H1 (cell line): ENCODE results near the gene APOM. TPM values are rescaled to one million over a fixed set of nuclear protein-coding genes. Genes with fewer than 3 reads are reported as not detected.

Experiments
- CTCF ChIA-PET: fragments of 300-600 bp; sonication (Branson Sonifier 250); formaldehyde crosslinking; loops from one replicate; lab custom pipeline; 2021; ENCODE audit not compliant: partially characterized antibody; lab: Charles Lee
- POLR2A ChIA-PET: fragments of 300-600 bp; sonication (Branson Sonifier 250); formaldehyde crosslinking; loops from one replicate; lab custom pipeline; 2021; ENCODE audit warnings: inconsistent platforms; ENCODE audit not compliant: partially characterized antibody; lab: Charles Lee
- DNase-seq, 2 experiments: peaks; one replicate each; pipeline versions ENCODE4 v3.0.0 to v3.0.0-alpha.2; 2010 to 2022; ENCODE audit warnings: low spot score in 2 of 2, low read depth in 1 of 2, mixed read lengths in 1 of 2
- FAIRE-seq: peaks from 2 replicates; lab custom pipeline; 2011; peaks lifted over from hg19 to GRCh38; lab: Jason Lieb, UNC
- H2AFZ ChIP-seq: 2 replicates; pipeline ENCODE4 v1.8.1; 2012; ENCODE audit warnings: low read length, inconsistent platforms
- H2AK5ac ChIP-seq: 2 replicates; pipeline ENCODE4 v1.6.1; 2013; ENCODE audit warnings: low read depth, low read length
- H2BK120ac ChIP-seq: replicated peaks from 2 replicates; pipeline ENCODE3; 2013; ENCODE audit warnings: low read depth, low read length, inconsistent platforms
- H2BK12ac ChIP-seq: 2 replicates; pipeline ENCODE4 v1.6.1; 2013; ENCODE audit warnings: low read depth, low read length
- H2BK15ac ChIP-seq: 2 replicates; pipeline ENCODE4 v1.6.1; 2013; ENCODE audit warnings: low read length
- H2BK20ac ChIP-seq: 2 replicates; pipeline ENCODE4 v1.6.1; 2013; ENCODE audit warnings: low read length
- H2BK5ac ChIP-seq: 2 replicates; pipeline ENCODE4 v1.6.1; 2013; ENCODE audit warnings: low read depth, low read length
- H3K14ac ChIP-seq: 2 replicates; pipeline ENCODE4 v1.6.1; 2013; ENCODE audit warnings: inconsistent platforms; ENCODE audit not compliant: insufficient read length
- H3K18ac ChIP-seq: 2 replicates; pipeline ENCODE4 v1.6.1; 2013; ENCODE audit warnings: low read length; ENCODE audit errors: extremely low read depth
- H3K23ac ChIP-seq: 2 replicates; pipeline ENCODE4 v1.6.1; 2013; ENCODE audit warnings: inconsistent platforms; ENCODE audit not compliant: insufficient read length
- H3K23me2 ChIP-seq: 2 replicates; pipeline ENCODE4 v1.6.1; 2013; ENCODE audit warnings: low read depth, low read length
- H3K27ac ChIP-seq: 2 replicates; pipeline ENCODE4 v1.6.1; 2011; ENCODE audit warnings: low read depth, low read length, inconsistent platforms
- H3K27me3 ChIP-seq, 4 experiments: replicated peaks in 1 of 4; 1 replicate in 1 of 4; 2 replicates in 3 of 4; pipeline versions ENCODE4 v1.6.1 to v1.8.1; 2011 to 2013; ENCODE audit warnings: low read length in 3 of 4, mild to moderate bottlenecking in 3 of 4, inconsistent platforms in 2 of 4, mixed read lengths in 2 of 4, moderate library complexity in 1 of 4; ENCODE audit not compliant: control insufficient read depth in 3 of 4, insufficient read depth in 3 of 4; ENCODE audit errors: extremely low read depth in 1 of 4
- H3K36me3 ChIP-seq, 4 experiments: 2 replicates each; pipeline versions ENCODE4 v1.6.1 to v1.8.1; 2011 to 2013; ENCODE audit warnings: mild to moderate bottlenecking in 4 of 4, low read length in 3 of 4, moderate library complexity in 2 of 4, control low read depth in 1 of 4, inconsistent platforms in 1 of 4; ENCODE audit not compliant: insufficient read depth in 4 of 4, control insufficient read depth in 2 of 4
- H3K4ac ChIP-seq: replicated peaks from 2 replicates; pipeline ENCODE3; 2013; ENCODE audit warnings: low read length, low read depth, mixed read lengths, inconsistent platforms; ENCODE audit not compliant: insufficient read length
- H3K4me1 ChIP-seq, 4 experiments: replicated peaks in 1 of 4; 1 replicate in 1 of 4; 2 replicates in 3 of 4; pipeline versions ENCODE4 v1.6.1 to v1.8.1; 2011 to 2013; ENCODE audit warnings: low read length in 3 of 4, inconsistent platforms in 2 of 4, mixed read lengths in 1 of 4; ENCODE audit not compliant: insufficient read depth in 4 of 4, control insufficient read depth in 3 of 4
- H3K4me2 ChIP-seq, 2 experiments: 2 replicates each; pipeline versions ENCODE4 v1.6.1 to v1.8.1; 2011 to 2013; ENCODE audit warnings: low read depth in 2 of 2, low read length in 2 of 2, control low read depth in 1 of 2, inconsistent platforms in 1 of 2, mild to moderate bottlenecking in 1 of 2; ENCODE audit not compliant: insufficient read depth in 1 of 2
- H3K4me3 ChIP-seq, 4 experiments: fragments of 200-600, 300-600 bp in 1 of 4; sonication (generic), shearing (Covaris generic), sonication (Bioruptor Twin) in 1 of 4; 2 replicates each; pipeline versions ENCODE4 v1.5.1 to v1.8.1; 2011 to 2016; ENCODE audit warnings: low read length in 4 of 4, low read depth in 3 of 4, control low read depth in 2 of 4, inconsistent platforms in 2 of 4, mild to moderate bottlenecking in 2 of 4, mixed read lengths in 1 of 4, moderate library complexity in 1 of 4; ENCODE audit not compliant: insufficient read depth in 2 of 4; ENCODE audit errors: extremely low read depth in 1 of 4
- H3K56ac ChIP-seq: replicated peaks from 2 replicates; pipeline ENCODE3; 2013; ENCODE audit warnings: low read depth, mild to moderate bottlenecking, mixed read lengths, low read length, inconsistent platforms; ENCODE audit not compliant: insufficient read length
- H3K79me1 ChIP-seq: 2 replicates; pipeline ENCODE4 v1.6.1; 2013; ENCODE audit warnings: low read depth, low read length, control low read depth
- H3K79me2 ChIP-seq, 2 experiments: 2 replicates each; pipeline versions ENCODE4 v1.6.1 to v1.8.1; 2012 to 2013; ENCODE audit warnings: low read length in 2 of 2, mild to moderate bottlenecking in 2 of 2, inconsistent platforms in 1 of 2; ENCODE audit not compliant: insufficient read depth in 2 of 2, control insufficient read depth in 1 of 2
- H3K9ac ChIP-seq, 4 experiments: replicated peaks in 1 of 4; 1 replicate in 1 of 4; 2 replicates in 3 of 4; pipeline versions ENCODE4 v1.6.1 to v1.8.1; 2011 to 2013; ENCODE audit warnings: low read depth in 3 of 4, low read length in 3 of 4, control low read depth in 2 of 4, mild to moderate bottlenecking in 2 of 4, moderate library complexity in 2 of 4, inconsistent platforms in 1 of 4; ENCODE audit errors: extremely low read depth in 1 of 4
- H3K9me3 ChIP-seq, 2 experiments: 2 replicates each; pipeline versions ENCODE4 v1.6.1 to v1.8.1; 2012 to 2013; ENCODE audit warnings: mild to moderate bottlenecking in 2 of 2, moderate library complexity in 2 of 2, control low read depth in 1 of 2, inconsistent platforms in 1 of 2, low read depth in 1 of 2, low read length in 1 of 2, mixed read lengths in 1 of 2; ENCODE audit not compliant: insufficient read depth in 2 of 2
- H4K20me1 ChIP-seq, 2 experiments: replicated peaks in 1 of 2; 2 replicates each; pipeline versions ENCODE3 to v1.8.1; 2011 to 2013; ENCODE audit warnings: inconsistent platforms in 2 of 2, low read length in 2 of 2, mild to moderate bottlenecking in 1 of 2; ENCODE audit not compliant: insufficient read depth in 2 of 2, control insufficient read depth in 1 of 2
- H4K5ac ChIP-seq: 2 replicates; pipeline ENCODE4 v1.6.1; 2013; ENCODE audit warnings: low read length, low read depth, mixed read lengths, inconsistent platforms; ENCODE audit not compliant: insufficient read length
- H4K8ac ChIP-seq: 2 replicates; pipeline ENCODE4 v1.8.0; 2013; ENCODE audit warnings: mild to moderate bottlenecking, moderate library complexity, low read length, inconsistent platforms; ENCODE audit not compliant: insufficient read depth; ENCODE audit errors: extremely low read depth
- H4K91ac ChIP-seq: replicated peaks from 2 replicates; pipeline ENCODE3; 2013; ENCODE audit warnings: low read length, mixed read lengths, inconsistent platforms; ENCODE audit not compliant: insufficient read length
- EP300 ChIP-seq, 2 experiments: IDR thresholded peaks; 1 replicate in 1 of 2; 2 replicates in 1 of 2; pipeline ENCODE4 v1.6.1; 2011 to 2012; ENCODE audit warnings: low read depth in 2 of 2, low read length in 2 of 2, mild to moderate bottlenecking in 2 of 2, borderline replicate concordance in 1 of 2, inconsistent platforms in 1 of 2, moderate library complexity in 1 of 2
- HDAC6 ChIP-seq: IDR thresholded peaks from one replicate; pipeline ENCODE4 v1.7.1; 2012; ENCODE audit warnings: low read depth, mild to moderate bottlenecking, inconsistent platforms, low read length, moderate library complexity
- NRF1 ChIP-seq: IDR thresholded peaks from 2 replicates; pipeline ENCODE4 v1.6.1; 2011; ENCODE audit warnings: mild to moderate bottlenecking, low read depth, low read length, improper control_type of control experiment
- SAP30 ChIP-seq: fragments of 300-600 bp; sonication (generic); IDR thresholded peaks from 2 replicates; pipeline ENCODE4 v1.7.1; 2012; ENCODE audit warnings: low read length, moderate library complexity, mild to moderate bottlenecking, inconsistent platforms; ENCODE audit not compliant: insufficient read depth, insufficient replicate concordance
- SIN3A ChIP-seq, 2 experiments: IDR thresholded peaks in 1 of 2; conservative IDR thresholded peaks in 1 of 2; 2 replicates each; pipeline ENCODE4 v1.6.1; 2011 to 2012; ENCODE audit warnings: low read length in 2 of 2, improper control_type of control experiment in 1 of 2, low read depth in 1 of 2, mild to moderate bottlenecking in 1 of 2
- SP4 ChIP-seq: IDR thresholded peaks from 2 replicates; pipeline ENCODE4 v1.6.1; 2012; ENCODE audit warnings: low read length, inconsistent platforms
- WGBS, 2 experiments: shearing (Covaris generic) in 1 of 2; methylation state at CpG; one replicate each; pipeline versions ENCODE4 v1.1.6 to v1.1.7; 2013 to 2015; ENCODE audit warnings: low lambda C conversion rate in 2 of 2, mixed read lengths in 2 of 2, inconsistent platforms in 1 of 2, low coverage in 1 of 2, missing lambda C conversion rate in 1 of 2; ENCODE audit not compliant: insufficient replicate concordance in 2 of 2, insufficient coverage in 1 of 2, insufficient read length in 1 of 2; ENCODE audit errors: extremely low coverage in 1 of 2, missing lambda C conversion rate in 1 of 2; 5-methylcytosine and 5-hydroxymethylcytosine counted together
- polyA plus RNA-seq, 7 experiments: library from polyadenylated mRNA; depleted of rRNA in 3 of 7; stranded (reverse) in 5 of 7; unstranded in 2 of 7; fragments of >200 nt in 5 of 7; fragments of 200-250 nt in 2 of 7; gene quantifications; 1 replicate in 5 of 7; 2 replicates in 1 of 7; 4 replicates in 1 of 7; pipeline versions ENCODE4 v1.2.1 to v1.2.3, GENCODE V29; 2011 to 2013; ENCODE audit warnings: missing spikeins in 2 of 7, mixed read lengths in 2 of 7
- total RNA-seq: library from RNA; stranded (reverse); fragmentation: NEBNext Ultra II Directional; extraction: Animal tissue kit (Norgen Biotek cat#: 25700); gene quantifications from 2 replicates; pipeline ENCODE4 v1.2.1, GENCODE V29; 2021

Gene APOM
- total and polyA plus RNA-seq, 2 of the 8 experiments (the other 6 are each of a cell fraction or from before 2014, with no cell fraction given): 3.4 to 12.0 TPM

DNA sequence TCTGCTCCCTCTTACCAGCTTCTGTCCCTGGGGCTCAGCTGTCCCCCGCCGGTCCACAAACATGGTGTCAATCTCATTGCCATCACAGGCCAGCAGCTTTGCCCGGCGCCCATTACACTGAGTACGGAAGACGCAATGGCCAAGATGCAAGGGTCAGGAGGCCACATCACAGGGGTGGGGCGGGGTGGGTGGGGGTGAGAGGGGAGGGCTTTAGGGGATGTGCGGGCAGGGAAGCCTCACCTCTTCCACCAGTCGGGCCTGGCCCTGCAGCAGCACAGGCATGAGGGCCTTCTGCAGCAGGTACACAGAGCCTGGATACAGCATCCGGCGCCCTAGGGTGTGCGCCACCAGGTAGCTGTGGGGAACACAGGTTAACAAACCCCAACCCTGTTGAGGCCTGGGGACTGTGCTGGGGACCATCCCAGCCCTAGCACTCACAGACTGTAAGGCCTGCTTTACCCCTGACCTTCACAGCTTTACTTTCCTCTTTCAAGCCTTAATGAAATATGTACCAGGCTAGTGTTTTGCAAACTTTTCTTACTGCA, 35.9 kb downstream of the APOM start:
- no peaks in the 10 kb centered on the region for H4K20me1 ChIP-seq
- H3K56ac ChIP-seq: no peak overlapping the region
- no peak for FAIRE-seq
- H4K91ac ChIP-seq: no peak overlapping the region
- H2BK20ac ChIP-seq: no peak overlapping the region
- H2BK15ac ChIP-seq: no peak overlapping the region
- no peak overlapping the region for H3K18ac ChIP-seq
- no peak overlapping the region for H2BK5ac ChIP-seq
- H3K79me2 ChIP-seq: no peaks in the 10 kb centered on the region
- H3K14ac ChIP-seq: no peak overlapping the region
- no peaks in the 10 kb centered on the region for H3K9me3 ChIP-seq
- ChIA-PET CTCF (interaction anchor here (0.6 to 5.8 kb wide), 13 partner anchors 10 to 99 kb away, joined by 3 to 26 read pairs (median 5); partner anchors contain the start of genes BAG6, CSNK2B, DDAH2 and GPANK1), POLR2A (interaction anchor here (0.7 to 6.6 kb wide), 10 partner anchors 8 to 205 kb away, joined by 3 to 33 read pairs (median 4); partner anchors contain the start of genes BAG6, EHMT2, LSM2 and LY6G6D)
- H3K79me1 ChIP-seq: no peaks in the 10 kb centered on the region
- peaks cover 0 to 1% (median 0%) of the 10 kb centered on the region in 4 experiments; a peak in 2 of 7 replicates for H3K4me1 ChIP-seq
- no peak overlapping the region for H3K4me2 ChIP-seq
- H3K4ac ChIP-seq: no peak overlapping the region
- H2BK120ac ChIP-seq: no peak overlapping the region
- H3K36me3 ChIP-seq: peaks cover 9 to 28% (median 18%) of the 10 kb centered on the region in 4 experiments; a peak in 5 of 8 replicates
- no peak overlapping the region for H2AFZ ChIP-seq
- 96% methylated on average over 12 of the region's 12 CpGs; no CpG with 5 or more reads in 1 of the 2 experiments for WGBS, 2 experiments
- no peak overlapping the region for H4K5ac ChIP-seq
- no peak overlapping the region for H3K4me3 ChIP-seq
- no peak overlapping the region for H3K23ac ChIP-seq
- no peak overlapping the region for H4K8ac ChIP-seq
- DNase-seq: no peak
- no peak overlapping the region for H3K27ac ChIP-seq
- no peak overlapping the region for H3K9ac ChIP-seq
- no peak overlapping the region for H2AK5ac ChIP-seq
- no peaks in the 10 kb centered on the region for H3K27me3 ChIP-seq
- no peaks in the 10 kb centered on the region for H3K23me2 ChIP-seq
- H2BK12ac ChIP-seq: no peak overlapping the region
- TF ChIP-seq SAP30: no peak
- TF ChIP-seq EP300 (IDR thresholded peaks at IDR 0.05; ENCODE audit: borderline replicate concordance in 1 of 2, low read depth in 2 of 2, low read length in 2 of 2): no peak
- no peak for TF ChIP-seq SP4
- no peak for TF ChIP-seq HDAC6
- no peak for TF ChIP-seq NRF1
- no peak for TF ChIP-seq SIN3A (conservative IDR thresholded peaks at IDR 0.05 in 1 of 2, IDR thresholded peaks at IDR 0.05 in 1 of 2; ENCODE audit: low read depth in 1 of 2, low read length in 2 of 2)
